ENCODE measurements around the gene TBL1XR1.

TBL1XR1 gene

GRCh38 chr3:177098551-177098950 is 98.7 kb downstream of the TBL1XR1 start:
- H3K9me2 ChIP-seq (replicated peaks; ENCODE audit: insufficient read depth, low read length), result no peaks in the 10 kb centered on the region
- no peaks in the 10 kb centered on the region for H3K9me3 ChIP-seq (ENCODE audit: insufficient read depth, low read length)
- H3K27ac ChIP-seq (ENCODE audit: low read depth, low read length), result no peak overlapping the region; the same call in 1 of the 2 replicates
- H2AFZ ChIP-seq (ENCODE audit: low read depth, low read length, severe bottlenecking), result no peak overlapping the region
- no peaks in the 10 kb centered on the region for H3K27me3 ChIP-seq (ENCODE audit: low read length)
- H3K79me2 ChIP-seq (ENCODE audit: insufficient read depth, low read length), result peaks cover 100% of the 10 kb centered on the region
- no peak overlapping the region for H3K9ac ChIP-seq (ENCODE audit: low read length)
- H3K36me3 ChIP-seq (ENCODE audit: low read length), result peaks cover 27% of the 10 kb centered on the region
- peaks cover 67% of the 10 kb centered on the region for H3F3A ChIP-seq (ENCODE audit: insufficient read depth)
- no peak for TF ChIP-seq EZH2phosphoT487 (conservative IDR thresholded peaks at IDR 0.05; ENCODE audit: low read length)
- no peak for TF ChIP-seq CTCF (IDR thresholded peaks at IDR 0.05; ENCODE audit: insufficient read depth, low read length, poor library complexity, severe bottlenecking)
- H4K20me1 ChIP-seq (ENCODE audit: low read depth, low read length), result peaks cover 50% of the 10 kb centered on the region
- no peak overlapping the region for H3K4me3 ChIP-seq (ENCODE audit: insufficient read depth, low read length, poor library complexity, severe bottlenecking)
- H3K4me2 ChIP-seq (ENCODE audit: low read depth, low read length, poor library complexity, severe bottlenecking), result no peak overlapping the region

DNA sequence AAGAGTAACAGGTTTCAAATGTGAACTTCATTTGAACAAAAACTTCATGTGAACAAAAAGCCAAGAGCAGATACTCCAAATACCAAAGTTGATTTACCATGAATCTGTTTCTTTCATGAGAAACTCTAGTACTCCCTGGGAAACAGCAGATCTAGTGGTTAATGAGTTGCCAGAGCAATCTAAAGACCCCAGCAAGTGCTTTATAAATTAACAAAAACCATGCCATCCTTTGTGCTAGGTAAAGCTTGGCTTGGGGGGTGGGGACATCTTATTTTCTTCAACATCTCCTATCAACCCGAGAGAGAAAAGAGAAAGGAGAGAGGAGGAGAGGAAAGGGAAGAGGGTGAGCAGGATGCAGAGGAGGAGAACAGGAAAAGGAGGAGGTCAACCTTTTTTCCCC is 100.7 kb downstream of the TBL1XR1 start:
- Histone ChIP-seq H3K9me2 (replicated peaks; ENCODE audit: insufficient read depth, low read length) (no peaks in the 10 kb centered on the region), H3K4me2 (ENCODE audit: low read depth, low read length, poor library complexity, severe bottlenecking) (no peak overlapping the region), H3K79me2 (ENCODE audit: insufficient read depth, low read length) (peaks cover 100% of the 10 kb centered on the region), H3K36me3 (ENCODE audit: low read length) (peaks cover 33% of the 10 kb centered on the region), H4K20me1 (ENCODE audit: low read depth, low read length) (peaks cover 38% of the 10 kb centered on the region), H2AFZ (ENCODE audit: low read depth, low read length, severe bottlenecking) (no peak overlapping the region), H3F3A (ENCODE audit: insufficient read depth) (peaks cover 64% of the 10 kb centered on the region), H3K27ac (ENCODE audit: low read depth, low read length) (peak overlapping the region; percentile 55), H3K27me3 (ENCODE audit: low read length) (no peaks in the 10 kb centered on the region), H3K4me3 (ENCODE audit: insufficient read depth, low read length, poor library complexity, severe bottlenecking) (no peak overlapping the region), H3K9ac (ENCODE audit: low read length) (no peak overlapping the region), H3K9me3 (ENCODE audit: insufficient read depth, low read length) (no peaks in the 10 kb centered on the region)
- TF ChIP-seq CTCF (IDR thresholded peaks at IDR 0.05; ENCODE audit: insufficient read depth, low read length, poor library complexity, severe bottlenecking), result no peak
- TF ChIP-seq EZH2phosphoT487 (conservative IDR thresholded peaks at IDR 0.05; ENCODE audit: low read length), result no peak

DNA sequence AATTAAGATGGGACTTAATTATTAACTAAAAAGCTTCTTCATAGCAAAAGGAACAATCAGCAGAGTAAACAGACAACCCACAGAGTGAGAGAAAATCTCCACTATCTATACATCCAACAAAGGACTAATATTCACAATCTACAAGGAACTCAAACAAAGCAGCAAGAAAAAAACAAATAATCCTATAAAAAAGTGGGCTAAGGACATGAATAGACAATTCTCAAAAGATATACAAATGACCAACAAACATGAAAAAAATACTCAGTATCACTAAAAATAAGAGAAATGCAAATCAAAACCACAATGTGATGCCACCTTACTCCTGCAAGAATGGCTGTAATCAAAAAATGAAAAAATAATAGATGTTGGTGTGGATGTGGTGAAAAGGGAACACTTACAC is 103.3 kb downstream of the TBL1XR1 start:
- peaks cover 67% of the 10 kb centered on the region for H3F3A ChIP-seq (ENCODE audit: insufficient read depth)
- TF ChIP-seq CTCF (IDR thresholded peaks at IDR 0.05; ENCODE audit: insufficient read depth, low read length, poor library complexity, severe bottlenecking) (no peak), EZH2phosphoT487 (conservative IDR thresholded peaks at IDR 0.05; ENCODE audit: low read length) (no peak)
- H4K20me1 ChIP-seq (ENCODE audit: low read depth, low read length), result peaks cover 29% of the 10 kb centered on the region
- peak overlapping the region; percentile 55; the same call in 1 of the 2 replicates for H3K27ac ChIP-seq (ENCODE audit: low read depth, low read length)
- no peaks in the 10 kb centered on the region for H3K9me2 ChIP-seq (replicated peaks; ENCODE audit: insufficient read depth, low read length)
- H3K36me3 ChIP-seq (ENCODE audit: low read length), result peaks cover 35% of the 10 kb centered on the region
- H3K4me2 ChIP-seq (ENCODE audit: low read depth, low read length, poor library complexity, severe bottlenecking), result peak overlapping the region; percentile 2
- H3K9ac ChIP-seq (ENCODE audit: low read length), result no peak overlapping the region
- H2AFZ ChIP-seq (ENCODE audit: low read depth, low read length, severe bottlenecking), result no peak overlapping the region
- peaks cover 100% of the 10 kb centered on the region for H3K79me2 ChIP-seq (ENCODE audit: insufficient read depth, low read length)
- no peaks in the 10 kb centered on the region for H3K27me3 ChIP-seq (ENCODE audit: low read length)
- no peak overlapping the region for H3K4me3 ChIP-seq (ENCODE audit: insufficient read depth, low read length, poor library complexity, severe bottlenecking)
- H3K9me3 ChIP-seq (ENCODE audit: insufficient read depth, low read length), result no peaks in the 10 kb centered on the region
